Measurements from ENCODE around the gene TSPAN16. TPM values are rescaled to one million over a fixed set of nuclear protein-coding genes. Genes with fewer than 3 reads are reported as not detected.

The TSPAN16 gene
- total and polyA plus RNA-seq, 2 donors (not counting 3 experiments of a cell fraction or from before 2014, with no cell fraction given): not detected

DNA sequence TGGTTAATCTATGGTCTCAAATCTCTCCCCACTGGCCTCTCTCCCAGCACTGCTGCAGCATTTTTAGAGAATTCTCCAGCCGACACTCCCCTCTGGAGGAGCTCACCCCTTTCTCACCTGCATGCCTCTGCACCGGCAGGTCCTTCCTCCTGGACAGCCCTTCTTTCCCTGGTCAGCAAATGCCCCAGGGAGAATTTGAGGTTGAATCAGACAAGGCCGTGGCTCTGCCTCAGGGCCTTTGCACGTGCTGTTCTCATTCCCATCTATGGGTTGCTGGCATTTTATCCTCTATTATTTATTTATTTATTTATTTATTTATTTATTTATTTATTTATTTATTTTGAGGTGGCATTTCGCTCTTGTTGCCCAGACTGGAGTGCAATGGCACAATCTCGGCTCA lies 32.2 kb upstream of the TSPAN16 start:
- Histone ChIP-seq H3K79me2 (ENCODE audit: control insufficient read depth, insufficient read depth, low read length) (peaks cover 27% of the 10 kb centered on the region), H3K4me1 (ENCODE audit: control insufficient read depth, extremely low read depth, insufficient read depth, low read length) (peaks cover 37% of the 10 kb centered on the region), H3K9me1 (replicated peaks; ENCODE audit: control insufficient read depth, extremely low read depth, insufficient read depth, low read length) (no peaks in the 10 kb centered on the region), H3K27ac (ENCODE audit: insufficient read depth, low read depth, low read length) (no peak overlapping the region), H3K9ac (replicated peaks; ENCODE audit: extremely low read depth, insufficient read depth, low read length) (no peak overlapping the region), H3K27me3 (ENCODE audit: control insufficient read depth in 2 of 2, insufficient read depth in 2 of 2, low read length in 2 of 2) (no peaks in the 10 kb centered on the region), H3K4me2 (ENCODE audit: insufficient read depth, low read length) (no peak overlapping the region), H3K36me3 (ENCODE audit: control insufficient read depth in 2 of 2, extremely low read depth in 1 of 2, insufficient read depth in 2 of 2, low read length in 2 of 2) (no peaks in the 10 kb centered on the region), H3K4me3 (replicated peaks in 1 of 3; ENCODE audit: insufficient read depth in 1 of 3, low read depth in 1 of 3, low read length in 3 of 3) (no peak overlapping the region), H3K9me3 (replicated peaks; ENCODE audit: control insufficient read depth, insufficient read depth, low read length) (no peaks in the 10 kb centered on the region), H4K20me1 (replicated peaks; ENCODE audit: control insufficient read depth, extremely low read depth, insufficient read depth, low read length) (no peaks in the 10 kb centered on the region), H2AFZ (ENCODE audit: low read depth, low read length) (no peak overlapping the region)
- intact Hi-C loops (cut with micrococcal nuclease) (loop anchor here (1.0 kb wide), 1 partner anchor 10 kb away; no protein-coding TSS in a partner anchor), dilution Hi-C loops (cut with MboI; ENCODE audit: extremely low pct_ligation_motif_present, low sequenced_read_pairs) (no loop called here)
- no TSS peak for BruUV-seq (replicated peaks)
- TF ChIP-seq FOS (IDR thresholded peaks at IDR 0.05; ENCODE audit: borderline replicate concordance, insufficient read depth, low read length) (no peak), EZH2 (IDR thresholded peaks at IDR 0.05; ENCODE audit: borderline replicate concordance, low read depth, low read length, severe bottlenecking) (no peak), MYC (IDR thresholded peaks at IDR 0.05; ENCODE audit: low read depth, low read length) (no peak), JUN (IDR thresholded peaks at IDR 0.05; ENCODE audit: borderline replicate concordance, insufficient read depth, insufficient read length, low read depth) (no peak), POLR2A (IDR thresholded peaks at IDR 0.05; ENCODE audit: low read depth, low read length) (no peak), GATA2 (IDR thresholded peaks at IDR 0.05; ENCODE audit: insufficient read depth, insufficient read length, low read depth, low read length) (no peak), POLR2AphosphoS5 (IDR thresholded peaks at IDR 0.05; ENCODE audit: insufficient read depth, low read depth, low read length) (no peak)
- TF ChIP-seq, protein P1, sequence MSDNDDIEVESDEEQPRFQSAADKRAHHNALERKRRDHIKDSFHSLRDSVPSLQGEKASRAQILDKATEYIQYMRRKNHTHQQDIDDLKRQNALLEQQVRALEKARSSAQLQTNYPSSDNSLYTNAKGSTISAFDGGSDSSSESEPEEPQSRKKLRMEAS (IDR thresholded peaks at IDR 0.05; ENCODE audit: insufficient read depth, insufficient read length): no peak
- TF ChIP-seq, protein P2, sequence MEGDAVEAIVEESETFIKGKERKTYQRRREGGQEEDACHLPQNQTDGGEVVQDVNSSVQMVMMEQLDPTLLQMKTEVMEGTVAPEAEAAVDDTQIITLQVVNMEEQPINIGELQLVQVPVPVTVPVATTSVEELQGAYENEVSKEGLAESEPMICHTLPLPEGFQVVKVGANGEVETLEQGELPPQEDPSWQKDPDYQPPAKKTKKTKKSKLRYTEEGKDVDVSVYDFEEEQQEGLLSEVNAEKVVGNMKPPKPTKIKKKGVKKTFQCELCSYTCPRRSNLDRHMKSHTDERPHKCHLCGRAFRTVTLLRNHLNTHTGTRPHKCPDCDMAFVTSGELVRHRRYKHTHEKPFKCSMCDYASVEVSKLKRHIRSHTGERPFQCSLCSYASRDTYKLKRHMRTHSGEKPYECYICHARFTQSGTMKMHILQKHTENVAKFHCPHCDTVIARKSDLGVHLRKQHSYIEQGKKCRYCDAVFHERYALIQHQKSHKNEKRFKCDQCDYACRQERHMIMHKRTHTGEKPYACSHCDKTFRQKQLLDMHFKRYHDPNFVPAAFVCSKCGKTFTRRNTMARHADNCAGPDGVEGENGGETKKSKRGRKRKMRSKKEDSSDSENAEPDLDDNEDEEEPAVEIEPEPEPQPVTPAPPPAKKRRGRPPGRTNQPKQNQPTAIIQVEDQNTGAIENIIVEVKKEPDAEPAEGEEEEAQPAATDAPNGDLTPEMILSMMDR (IDR thresholded peaks at IDR 0.05; ENCODE audit: extremely low read depth in 1 of 2, insufficient read depth in 1 of 2, low read depth in 1 of 2, low read length in 2 of 2): no peak
- POLR2A ChIA-PET: no interaction called here
- CTCF ChIA-PET: interaction anchor here (1.1 to 2.5 kb wide), 4 partner anchors 9 to 117 kb away, joined by 4 to 16 read pairs (median 8); no protein-coding TSS in a partner anchor
- no peak for DNase-seq (ENCODE audit: low read depth, low spot score)
- FAIRE-seq: no peak
